Measurements from ENCODE around the gene ZNF132. TPM values are rescaled to one million over a fixed set of nuclear protein-coding genes. Genes with fewer than 3 reads are reported as not detected.
A peak's percentile ranks its signal among the peaks of the same experiment; 100 is the strongest.
"Not testable (repeated sequence)": the region's sequence is repeated elsewhere in the genome, so short reads cannot be mapped to it uniquely, and the experiment has no call there.

ZNF132 gene
- total RNA-seq, 2 donors from 2014 or later = 2.6 to 5.8 TPM

GRCh38 chr19:58456111-58456510 lies 16.2 kb upstream of the ZNF132 start:
- H3K27ac ChIP-seq = no peak overlapping the region
- H3K9me3 ChIP-seq = no peaks in the 10 kb centered on the region
- H3K4me1 ChIP-seq = no peaks in the 10 kb centered on the region
- TF ChIP-seq CTCF (IDR thresholded peaks at IDR 0.05) = no peak
- H3K4me3 ChIP-seq = no peak overlapping the region
- no peaks in the 10 kb centered on the region for H3K36me3 ChIP-seq
- no peak for DNase-seq
- intact Hi-C loops (cut with DNase I) = no loop called here
- no peaks in the 10 kb centered on the region for H3K27me3 ChIP-seq
- H3K9ac ChIP-seq (ENCODE audit: low read depth in 2 of 2, low read length in 2 of 2) = no peak overlapping the region

- H3K4me1 ChIP-seq = peaks cover 6% of the 10 kb centered on the region
- H3K36me3 ChIP-seq = no peaks in the 10 kb centered on the region
- no peak for TF ChIP-seq CTCF (IDR thresholded peaks at IDR 0.05)
- no peaks in the 10 kb centered on the region for H3K9me3 ChIP-seq
- H3K27ac ChIP-seq = no peak overlapping the region
- no peak overlapping the region for H3K9ac ChIP-seq (ENCODE audit: low read depth in 2 of 2, low read length in 2 of 2)
- H3K4me3 ChIP-seq = no peak overlapping the region
- H3K27me3 ChIP-seq = no peaks in the 10 kb centered on the region
- no peak for DNase-seq
- intact Hi-C loops (cut with DNase I) = no loop called here
These were observed 15.4 kb upstream of the ZNF132 start for GRCh38 chr19:58455306-58455705.

GRCh38 chr19:58453743-58454142 lies 13.8 kb upstream of the ZNF132 start:
- Histone ChIP-seq H3K27ac (no peak overlapping the region), H3K4me3 (no peak overlapping the region), H3K9me3 (no peaks in the 10 kb centered on the region), H3K36me3 (no peaks in the 10 kb centered on the region), H3K4me1 (peaks cover 6% of the 10 kb centered on the region), H3K9ac (ENCODE audit: low read depth in 2 of 2, low read length in 2 of 2) (peak overlapping the region in 1 of 2 donors; percentile 24), H3K27me3 (no peaks in the 10 kb centered on the region)
- no peak for TF ChIP-seq CTCF (IDR thresholded peaks at IDR 0.05)
- no peak for DNase-seq
- intact Hi-C loops (cut with DNase I) = no loop called here

- intact Hi-C loops (cut with DNase I) = no loop called here
- H3K27ac ChIP-seq = no peak within 1 kb of the TSS
These were observed 11.6 kb upstream of the ZNF132 start, which contains the start of gene ZNF324B for GRCh38 chr19:58451358-58452101. TSS of gene ZNF324B (plus strand) at chr19:58451622. CDS start at chr19:58453702, 2,080 bp downstream.

GRCh38 chr19:58450856-58451357 lies 11.0 kb upstream of the ZNF132 start:
- Histone ChIP-seq H3K36me3 (no peaks in the 10 kb centered on the region), H3K9ac (ENCODE audit: low read depth in 2 of 2, low read length in 2 of 2) (peak overlapping the region in 1 of 2 donors; percentile 72), H3K4me1 (peaks cover 6% of the 10 kb centered on the region), H3K27ac (no peak overlapping the region), H3K4me3 (peak overlapping the region; percentile 74), H3K27me3 (no peaks in the 10 kb centered on the region), H3K9me3 (no peaks in the 10 kb centered on the region)
- DNase-seq = peak; percentile 68
- TF ChIP-seq CTCF (IDR thresholded peaks at IDR 0.05) = no peak
- intact Hi-C loops (cut with DNase I) = no loop called here

More at GRCh38 chr19:58451358-58452101, 11.6 kb upstream of the ZNF132 start, which contains the start of gene ZNF324B:
- Histone ChIP-seq H3K36me3 (no peaks in the 10 kb centered on the region), H3K27me3 (no peaks in the 10 kb centered on the region), H3K4me3 (peak within 1 kb of the TSS; percentile 74), H3K4me1 (peaks cover 6% of the 10 kb centered on the region), H3K9me3 (no peaks in the 10 kb centered on the region), H3K9ac (ENCODE audit: low read depth in 2 of 2, low read length in 2 of 2) (peak within 1 kb of the TSS; percentile 72 to 74)
- no peak for TF ChIP-seq CTCF (IDR thresholded peaks at IDR 0.05)
- peak; percentile 97 for DNase-seq

- H3K27me3 ChIP-seq; DNase-seq; H3K9ac ChIP-seq (ENCODE audit: low read depth in 2 of 2, low read length in 2 of 2); H3K9me3 ChIP-seq; H3K36me3 ChIP-seq; H3K4me1 ChIP-seq; H3K4me3 ChIP-seq; intact Hi-C loops (cut with DNase I); H3K27ac ChIP-seq: not testable (repeated sequence)
These were observed 10.0 kb upstream of the ZNF132 start for GRCh38 chr19:58449980-58450379.

- H3K36me3 ChIP-seq; H3K27me3 ChIP-seq; intact Hi-C loops (cut with DNase I); H3K9ac ChIP-seq (ENCODE audit: low read depth in 2 of 2, low read length in 2 of 2); H3K9me3 ChIP-seq; DNase-seq; H3K4me3 ChIP-seq; H3K27ac ChIP-seq; H3K4me1 ChIP-seq: not testable (repeated sequence)
These were observed 8.9 kb upstream of the ZNF132 start for GRCh38 chr19:58448860-58449259.

GRCh38 chr19:58442986-58443385 lies 3.0 kb upstream of the ZNF132 start:
- not testable (repeated sequence) for H3K4me1 ChIP-seq

More at GRCh38 chr19:58442986-58443385, 3.0 kb upstream of the ZNF132 start:
- H3K9me3 ChIP-seq; H3K27ac ChIP-seq; intact Hi-C loops (cut with DNase I); H3K27me3 ChIP-seq; H3K36me3 ChIP-seq; DNase-seq; H3K9ac ChIP-seq (ENCODE audit: low read depth in 2 of 2, low read length in 2 of 2); H3K4me3 ChIP-seq: not testable (repeated sequence)
